Measurements from ENCODE around the gene PRR35.

The PRR35 gene

GRCh38 chr16:582218-582613 lies 22.0 kb downstream of the PRR35 start:
- no peaks in the 10 kb centered on the region for H3K27me3 ChIP-seq (ENCODE audit: insufficient read depth, poor library complexity, severe bottlenecking)
- TF ChIP-seq, protein P1, sequence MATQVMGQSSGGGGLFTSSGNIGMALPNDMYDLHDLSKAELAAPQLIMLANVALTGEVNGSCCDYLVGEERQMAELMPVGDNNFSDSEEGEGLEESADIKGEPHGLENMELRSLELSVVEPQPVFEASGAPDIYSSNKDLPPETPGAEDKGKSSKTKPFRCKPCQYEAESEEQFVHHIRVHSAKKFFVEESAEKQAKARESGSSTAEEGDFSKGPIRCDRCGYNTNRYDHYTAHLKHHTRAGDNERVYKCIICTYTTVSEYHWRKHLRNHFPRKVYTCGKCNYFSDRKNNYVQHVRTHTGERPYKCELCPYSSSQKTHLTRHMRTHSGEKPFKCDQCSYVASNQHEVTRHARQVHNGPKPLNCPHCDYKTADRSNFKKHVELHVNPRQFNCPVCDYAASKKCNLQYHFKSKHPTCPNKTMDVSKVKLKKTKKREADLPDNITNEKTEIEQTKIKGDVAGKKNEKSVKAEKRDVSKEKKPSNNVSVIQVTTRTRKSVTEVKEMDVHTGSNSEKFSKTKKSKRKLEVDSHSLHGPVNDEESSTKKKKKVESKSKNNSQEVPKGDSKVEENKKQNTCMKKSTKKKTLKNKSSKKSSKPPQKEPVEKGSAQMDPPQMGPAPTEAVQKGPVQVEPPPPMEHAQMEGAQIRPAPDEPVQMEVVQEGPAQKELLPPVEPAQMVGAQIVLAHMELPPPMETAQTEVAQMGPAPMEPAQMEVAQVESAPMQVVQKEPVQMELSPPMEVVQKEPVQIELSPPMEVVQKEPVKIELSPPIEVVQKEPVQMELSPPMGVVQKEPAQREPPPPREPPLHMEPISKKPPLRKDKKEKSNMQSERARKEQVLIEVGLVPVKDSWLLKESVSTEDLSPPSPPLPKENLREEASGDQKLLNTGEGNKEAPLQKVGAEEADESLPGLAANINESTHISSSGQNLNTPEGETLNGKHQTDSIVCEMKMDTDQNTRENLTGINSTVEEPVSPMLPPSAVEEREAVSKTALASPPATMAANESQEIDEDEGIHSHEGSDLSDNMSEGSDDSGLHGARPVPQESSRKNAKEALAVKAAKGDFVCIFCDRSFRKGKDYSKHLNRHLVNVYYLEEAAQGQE (IDR thresholded peaks at IDR 0.05; ENCODE audit: insufficient replicate concordance, low read depth): no peak
- TF ChIP-seq POLR2AphosphoS5 (IDR thresholded peaks at IDR 0.05; ENCODE audit: low read depth) (no peak), GABPA (IDR thresholded peaks at IDR 0.05; ENCODE audit: low read depth) (no peak)
- TF ChIP-seq, protein P2, sequence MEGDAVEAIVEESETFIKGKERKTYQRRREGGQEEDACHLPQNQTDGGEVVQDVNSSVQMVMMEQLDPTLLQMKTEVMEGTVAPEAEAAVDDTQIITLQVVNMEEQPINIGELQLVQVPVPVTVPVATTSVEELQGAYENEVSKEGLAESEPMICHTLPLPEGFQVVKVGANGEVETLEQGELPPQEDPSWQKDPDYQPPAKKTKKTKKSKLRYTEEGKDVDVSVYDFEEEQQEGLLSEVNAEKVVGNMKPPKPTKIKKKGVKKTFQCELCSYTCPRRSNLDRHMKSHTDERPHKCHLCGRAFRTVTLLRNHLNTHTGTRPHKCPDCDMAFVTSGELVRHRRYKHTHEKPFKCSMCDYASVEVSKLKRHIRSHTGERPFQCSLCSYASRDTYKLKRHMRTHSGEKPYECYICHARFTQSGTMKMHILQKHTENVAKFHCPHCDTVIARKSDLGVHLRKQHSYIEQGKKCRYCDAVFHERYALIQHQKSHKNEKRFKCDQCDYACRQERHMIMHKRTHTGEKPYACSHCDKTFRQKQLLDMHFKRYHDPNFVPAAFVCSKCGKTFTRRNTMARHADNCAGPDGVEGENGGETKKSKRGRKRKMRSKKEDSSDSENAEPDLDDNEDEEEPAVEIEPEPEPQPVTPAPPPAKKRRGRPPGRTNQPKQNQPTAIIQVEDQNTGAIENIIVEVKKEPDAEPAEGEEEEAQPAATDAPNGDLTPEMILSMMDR (IDR thresholded peaks at IDR 0.05; ENCODE audit: insufficient read depth, low read length): no peak
- DNase-seq (ENCODE audit: low read depth in 1 of 2, low spot score in 1 of 2): no peak
- H3K27ac ChIP-seq (replicated peaks): no peak overlapping the region
- H3K4me3 ChIP-seq (replicated peaks; ENCODE audit: insufficient read depth, low read length): no peak overlapping the region

DNA sequence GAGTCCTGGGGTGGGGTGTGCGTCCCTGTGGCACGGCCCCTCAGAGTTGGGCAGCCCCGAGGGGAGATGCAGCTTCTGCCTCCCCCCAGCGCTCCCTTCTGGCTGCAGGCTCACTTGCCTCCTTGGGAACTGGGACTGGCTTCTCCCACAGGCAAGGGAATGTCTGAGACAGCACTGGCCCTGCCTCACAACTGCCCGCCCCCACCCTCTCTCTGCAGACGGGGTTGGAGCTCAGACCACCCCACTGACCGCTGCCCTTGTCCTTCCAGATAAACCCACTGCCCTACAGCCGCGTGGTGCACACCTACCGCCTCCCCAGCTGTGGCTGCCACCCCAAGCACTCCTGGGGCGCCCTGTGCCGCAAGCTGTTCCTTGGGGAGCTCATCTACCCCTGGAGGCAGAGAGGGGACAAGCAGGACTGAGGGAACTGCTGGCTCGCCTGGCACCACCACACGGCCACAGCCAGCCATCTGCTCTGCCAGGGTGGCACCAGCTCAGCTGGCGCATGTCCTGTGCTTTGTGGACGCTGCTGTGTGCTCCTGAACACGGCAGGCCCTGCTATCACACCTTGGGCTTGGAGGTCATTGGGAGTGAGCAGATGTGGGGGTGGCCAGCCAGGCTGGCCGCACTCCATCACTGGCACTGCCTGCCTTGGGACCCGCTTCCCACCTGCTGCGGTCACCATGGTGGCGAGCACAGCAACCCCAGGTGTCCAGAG lies 22.6 kb downstream of the PRR35 start:
- no peak overlapping the region for H3K4me3 ChIP-seq (replicated peaks; ENCODE audit: insufficient read depth, low read length)
- DNase-seq (ENCODE audit: low read depth in 1 of 2, low spot score in 1 of 2): no peak
- no peak overlapping the region for H3K27ac ChIP-seq (replicated peaks)
- no peaks in the 10 kb centered on the region for H3K27me3 ChIP-seq (ENCODE audit: insufficient read depth, poor library complexity, severe bottlenecking)
- TF ChIP-seq GABPA (IDR thresholded peaks at IDR 0.05; ENCODE audit: low read depth) (no peak), POLR2AphosphoS5 (IDR thresholded peaks at IDR 0.05; ENCODE audit: low read depth) (no peak), SPI1 (IDR thresholded peaks at IDR 0.05; ENCODE audit: borderline replicate concordance, low read depth) (no peak)
- TF ChIP-seq, protein P2 (IDR thresholded peaks at IDR 0.05; ENCODE audit: insufficient read depth, low read length): no peak
- TF ChIP-seq, protein P1 (IDR thresholded peaks at IDR 0.05; ENCODE audit: insufficient replicate concordance, low read depth): no peak

GRCh38 chr16:583470-583814 lies 23.2 kb downstream of the PRR35 start:
- TF ChIP-seq, protein P1 (IDR thresholded peaks at IDR 0.05; ENCODE audit: insufficient replicate concordance, low read depth): no peak
- no peak for TF ChIP-seq SPI1 (IDR thresholded peaks at IDR 0.05; ENCODE audit: borderline replicate concordance, low read depth)
- no peak for TF ChIP-seq POLR2AphosphoS5 (IDR thresholded peaks at IDR 0.05; ENCODE audit: low read depth)
- TF ChIP-seq, protein P2 (IDR thresholded peaks at IDR 0.05; ENCODE audit: insufficient read depth, low read length): no peak
- TF ChIP-seq GABPA (IDR thresholded peaks at IDR 0.05; ENCODE audit: low read depth): no peak

More at GRCh38 chr16:583470-583814, 23.2 kb downstream of the PRR35 start:
- no peaks in the 10 kb centered on the region for H3K27me3 ChIP-seq (ENCODE audit: insufficient read depth, poor library complexity, severe bottlenecking)
- DNase-seq (ENCODE audit: low read depth in 1 of 2, low spot score in 1 of 2): no peak
- H3K27ac ChIP-seq (replicated peaks): no peak overlapping the region
- no peak overlapping the region for H3K4me3 ChIP-seq (replicated peaks; ENCODE audit: insufficient read depth, low read length)
